Endometrial microvascular endothelial cells (primary cell): Measurements from ENCODE around the gene SPATA46. TPM values are rescaled to one million over a fixed set of nuclear protein-coding genes. Genes with fewer than 3 reads are reported as not detected.

ENCODE experiments used
- in situ Hi-C: cut with HindIII; loops from 2 replicates; pipeline ENCODE4 v1.10.0; 2017; ENCODE audit warnings: low sequenced_read_pairs, low pct_unique_long_range_greater_than_20kb; ENCODE audit errors: inconsistent ontology term
- total RNA-seq: library from RNA; depleted of rRNA; stranded (reverse); fragments of >200 nt; gene quantifications from one replicate; pipeline ENCODE4 v1.2.3, GENCODE V29; 2015; ENCODE audit errors: inconsistent ontology term

SPATA46 gene
- total RNA-seq, 1 donor from 2014 or later = not detected

DNA sequence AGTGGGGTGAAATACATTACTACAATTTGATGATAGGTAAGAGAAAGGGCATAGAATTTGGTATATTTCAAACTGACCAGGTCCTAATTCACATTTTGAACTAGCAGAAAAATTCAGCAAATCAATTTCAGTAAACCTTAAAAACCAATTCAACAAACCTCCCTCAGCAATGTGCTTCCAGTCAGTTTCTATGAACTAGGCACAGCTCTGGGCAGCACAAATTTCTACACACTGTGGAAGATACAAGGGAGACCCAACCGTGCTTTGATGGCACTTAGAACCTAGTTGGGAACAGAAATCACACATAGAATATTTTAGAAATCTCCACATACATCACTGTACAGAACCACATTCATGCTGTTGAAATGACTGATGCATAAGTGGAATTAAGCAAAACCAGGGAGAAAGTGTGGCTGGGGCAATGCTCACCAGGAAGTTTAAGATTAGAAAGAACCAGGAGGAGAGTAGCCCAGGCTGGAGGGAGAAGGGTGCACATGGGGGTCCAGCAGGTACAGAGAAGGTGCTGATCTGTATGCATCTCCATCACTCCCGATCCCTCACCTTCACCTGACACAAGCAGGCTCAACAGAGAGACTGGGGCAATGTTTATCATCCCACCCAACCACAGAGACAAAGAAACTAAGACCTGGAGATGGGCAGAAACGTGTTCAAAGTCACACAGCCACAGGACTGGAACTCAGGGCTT, 19.7 kb upstream of the SPATA46 start:
- in situ Hi-C loops = no loop called here

DNA sequence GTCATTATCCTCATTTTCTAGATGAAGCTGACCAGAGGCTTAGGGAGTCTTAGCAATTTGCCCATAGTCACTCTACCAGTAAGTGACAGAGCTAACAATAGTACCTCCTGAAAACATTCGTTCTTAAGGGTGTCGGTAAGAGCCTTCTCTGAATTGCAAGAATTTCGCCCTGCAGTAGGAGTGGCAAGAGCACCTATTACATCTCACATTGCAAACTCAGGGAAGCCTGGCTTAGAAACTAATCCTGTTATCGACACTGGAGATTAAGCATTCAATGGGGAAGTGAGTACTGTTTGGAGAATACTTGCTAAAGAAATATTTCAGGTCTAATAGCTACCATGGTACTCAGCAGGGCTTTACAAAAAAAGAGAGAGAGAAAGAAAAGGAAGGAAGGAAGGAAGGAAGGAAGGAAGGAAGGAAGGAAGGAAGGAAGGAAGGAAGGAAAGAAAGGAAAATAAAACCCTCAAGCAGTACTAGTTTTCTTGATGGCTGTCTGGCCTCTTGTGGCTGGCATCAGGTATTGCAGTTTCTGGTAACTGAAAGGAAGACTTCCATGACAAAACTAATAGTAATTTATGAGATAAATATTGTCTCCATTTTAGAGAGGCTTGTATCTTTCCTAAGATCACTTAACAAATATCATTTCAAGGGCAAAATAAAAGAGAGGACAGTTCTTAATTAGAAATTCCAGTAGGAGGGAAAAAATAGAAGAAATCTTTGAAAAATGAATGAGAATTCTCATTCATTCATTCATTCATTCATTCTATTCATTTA, 15.3 kb upstream of the SPATA46 start:
- in situ Hi-C loops = no loop called here

DNA sequence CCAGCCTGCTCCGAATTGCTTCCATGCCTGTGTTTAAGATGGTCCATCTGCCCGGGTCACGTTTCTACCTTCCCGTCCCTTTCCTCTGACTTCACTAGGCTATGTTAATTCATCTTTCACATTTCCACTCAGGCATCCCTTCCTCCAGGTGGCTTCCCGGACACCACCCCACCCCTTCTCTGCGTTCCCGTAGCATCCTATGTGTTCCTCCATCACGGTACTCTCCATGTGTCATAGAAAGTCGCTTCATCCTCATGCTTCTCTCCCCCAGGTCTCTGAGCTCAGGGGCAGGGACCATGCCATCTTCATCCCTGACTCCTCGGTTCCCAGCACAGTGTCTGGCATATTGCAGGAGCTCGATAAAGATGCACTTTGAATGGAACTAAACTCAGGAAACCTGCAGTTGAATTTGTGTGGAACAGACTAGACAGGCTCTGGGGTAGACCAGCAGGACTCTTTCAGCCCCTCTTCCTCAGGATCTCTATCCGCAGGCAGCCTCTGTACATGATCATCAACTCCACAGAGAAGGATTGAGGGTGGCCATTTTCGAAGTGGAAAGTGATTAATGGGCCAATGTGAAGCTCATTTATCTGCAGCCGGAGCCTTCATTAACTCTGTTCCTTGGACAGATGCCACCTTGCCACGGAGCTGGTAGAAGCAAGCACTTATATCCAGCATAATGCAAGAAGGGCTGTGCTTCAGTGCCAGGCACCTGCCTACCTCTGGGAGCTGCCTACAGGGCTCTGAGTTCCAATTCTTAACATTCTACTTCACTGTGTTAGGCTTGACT, 13.9 kb upstream of the SPATA46 start:
- in situ Hi-C loops = no loop called here

DNA sequence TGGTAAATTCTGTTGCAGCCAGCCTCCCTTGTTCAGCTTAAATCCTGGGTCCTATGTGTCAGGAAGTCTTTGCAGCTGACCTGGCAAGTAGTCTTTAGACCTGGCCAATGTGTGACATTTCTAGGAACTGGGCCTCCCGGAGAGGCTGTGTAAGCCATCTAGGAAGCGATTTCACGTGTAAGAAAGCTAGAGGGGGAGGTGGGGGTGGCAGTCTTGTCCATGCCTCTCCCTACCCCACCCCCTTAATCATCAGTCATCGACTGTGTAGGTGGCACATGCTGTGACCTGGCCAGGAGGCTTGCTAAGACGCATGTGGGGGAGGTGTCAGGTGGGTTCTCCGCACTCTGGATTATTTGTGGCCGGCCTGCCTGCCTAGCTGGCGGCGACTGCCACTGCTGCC, 13.3 kb upstream of the SPATA46 start:
- in situ Hi-C loops = no loop called here

DNA sequence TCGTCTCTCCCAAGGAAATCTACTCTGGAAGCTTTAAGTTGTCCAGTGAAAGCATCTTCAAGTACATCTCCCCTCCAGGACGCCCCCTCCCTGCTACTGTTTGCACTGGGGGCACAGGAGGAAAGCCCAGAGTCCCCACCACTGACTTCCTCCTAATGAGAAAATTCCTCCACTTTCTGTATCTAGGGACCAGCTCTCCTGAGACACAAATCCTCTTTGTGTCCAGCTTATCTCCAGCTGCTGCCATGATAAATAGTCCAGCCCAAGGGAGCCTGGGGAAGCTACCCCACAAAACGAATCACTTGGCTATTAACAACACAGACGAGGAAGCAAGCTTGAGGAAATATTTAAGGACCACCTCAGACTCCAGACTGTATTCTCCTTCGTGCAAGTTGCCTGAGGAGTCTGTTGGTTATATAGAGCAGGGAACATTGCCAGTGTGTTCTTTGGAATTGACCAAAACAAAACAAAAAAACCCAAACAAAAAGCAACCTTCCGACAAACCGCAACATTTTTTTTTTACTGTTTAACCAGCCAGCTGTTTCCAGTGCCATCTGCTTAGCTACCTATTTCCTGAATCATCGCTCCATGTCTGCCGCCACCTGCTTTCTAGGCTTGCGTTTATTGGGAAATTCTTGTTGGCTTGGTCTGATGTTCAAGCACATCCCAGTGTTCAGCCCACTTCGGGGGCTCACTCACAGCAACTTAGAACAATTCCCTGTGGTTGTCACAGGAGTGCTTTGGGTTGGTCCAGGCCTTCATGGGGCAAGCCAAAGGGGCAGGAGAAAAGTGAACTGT, 12.6 kb upstream of the SPATA46 start:
- in situ Hi-C loops = no loop called here

DNA sequence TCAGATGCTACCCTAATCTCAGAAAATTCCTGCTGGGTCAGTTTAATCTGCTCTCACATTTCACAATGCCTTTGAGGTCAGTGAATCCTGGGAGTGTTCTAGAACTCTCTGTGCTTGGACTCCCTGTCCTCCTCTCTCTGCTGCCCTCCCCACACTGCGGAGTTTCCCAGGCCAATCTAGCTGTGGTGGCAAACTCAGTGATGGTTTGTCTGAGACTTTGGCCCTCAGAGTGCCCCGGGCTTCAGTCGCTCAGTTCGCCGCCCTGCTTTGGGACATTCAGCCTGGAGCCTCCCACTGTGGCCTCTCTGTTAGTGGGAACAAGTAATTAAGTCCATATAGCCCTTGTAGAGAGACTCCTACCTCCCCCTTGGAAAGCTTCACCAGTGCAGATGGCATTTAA, 12.0 kb upstream of the SPATA46 start:
- in situ Hi-C loops = no loop called here

DNA sequence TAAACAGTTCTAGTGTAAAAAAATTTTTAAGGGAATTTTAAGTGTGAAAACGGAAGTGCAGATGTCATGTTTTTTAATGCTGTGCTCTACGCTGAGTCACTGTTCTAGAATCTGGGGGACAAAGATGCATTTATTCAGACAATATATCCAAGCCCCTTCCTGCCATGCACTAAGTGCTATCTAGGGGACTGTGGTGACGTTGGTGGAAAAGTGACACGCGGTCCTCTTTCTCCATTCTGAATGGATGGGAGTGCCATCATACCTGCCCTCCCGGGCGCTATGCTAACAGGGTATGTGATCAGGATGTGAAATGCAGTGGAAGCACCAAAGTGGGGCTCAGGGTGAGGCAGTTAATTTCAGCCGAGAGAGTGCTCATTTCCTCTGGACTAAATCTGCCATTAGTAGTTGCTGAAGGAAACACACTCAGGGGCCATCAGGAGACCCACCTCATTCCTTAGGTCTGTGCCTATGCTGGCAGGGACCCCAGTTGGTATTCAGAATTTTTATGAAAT, 11.5 kb upstream of the SPATA46 start:
- in situ Hi-C loops = no loop called here

DNA sequence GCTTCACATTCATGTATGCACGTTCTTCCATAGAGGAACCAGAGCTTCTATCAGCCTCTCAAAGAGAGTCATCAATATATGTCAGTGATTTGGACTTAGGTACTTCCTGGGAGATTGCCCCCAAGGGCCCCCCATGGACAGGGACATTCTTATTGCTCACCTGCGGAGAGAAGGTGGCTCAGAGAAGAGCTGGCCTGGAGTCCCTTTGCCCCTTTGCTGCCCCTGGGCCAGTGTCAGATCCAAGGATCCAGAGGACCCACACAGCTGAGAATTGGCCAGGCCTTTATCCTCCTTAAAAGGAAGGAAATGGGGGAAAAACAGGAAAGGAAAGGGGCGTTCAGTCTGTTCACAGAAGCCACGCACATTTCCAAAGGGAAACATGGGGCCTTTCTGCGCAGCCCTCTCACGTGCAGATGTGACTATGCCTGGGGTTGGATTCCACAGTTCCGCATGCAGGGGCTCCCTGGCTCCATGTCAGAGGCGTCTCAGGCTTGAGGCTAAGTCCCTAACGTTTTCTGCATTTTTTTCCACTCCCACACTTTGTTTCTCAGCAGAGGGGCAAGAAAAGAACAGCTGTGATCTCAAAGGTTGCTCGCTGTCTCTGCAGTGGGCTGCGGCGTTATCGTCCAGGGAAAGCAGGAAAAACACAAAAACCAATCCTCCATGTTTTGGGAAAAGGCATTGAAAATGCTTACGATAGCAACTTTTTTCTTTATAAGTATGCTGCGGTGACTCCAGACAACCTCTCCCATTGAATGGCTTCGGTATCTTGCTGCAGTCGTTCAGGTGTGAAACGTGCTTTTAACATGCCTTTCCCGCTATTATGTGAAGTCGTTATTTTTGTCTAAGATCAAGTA, 10.8 kb upstream of the SPATA46 start:
- in situ Hi-C loops = no loop called here

DNA sequence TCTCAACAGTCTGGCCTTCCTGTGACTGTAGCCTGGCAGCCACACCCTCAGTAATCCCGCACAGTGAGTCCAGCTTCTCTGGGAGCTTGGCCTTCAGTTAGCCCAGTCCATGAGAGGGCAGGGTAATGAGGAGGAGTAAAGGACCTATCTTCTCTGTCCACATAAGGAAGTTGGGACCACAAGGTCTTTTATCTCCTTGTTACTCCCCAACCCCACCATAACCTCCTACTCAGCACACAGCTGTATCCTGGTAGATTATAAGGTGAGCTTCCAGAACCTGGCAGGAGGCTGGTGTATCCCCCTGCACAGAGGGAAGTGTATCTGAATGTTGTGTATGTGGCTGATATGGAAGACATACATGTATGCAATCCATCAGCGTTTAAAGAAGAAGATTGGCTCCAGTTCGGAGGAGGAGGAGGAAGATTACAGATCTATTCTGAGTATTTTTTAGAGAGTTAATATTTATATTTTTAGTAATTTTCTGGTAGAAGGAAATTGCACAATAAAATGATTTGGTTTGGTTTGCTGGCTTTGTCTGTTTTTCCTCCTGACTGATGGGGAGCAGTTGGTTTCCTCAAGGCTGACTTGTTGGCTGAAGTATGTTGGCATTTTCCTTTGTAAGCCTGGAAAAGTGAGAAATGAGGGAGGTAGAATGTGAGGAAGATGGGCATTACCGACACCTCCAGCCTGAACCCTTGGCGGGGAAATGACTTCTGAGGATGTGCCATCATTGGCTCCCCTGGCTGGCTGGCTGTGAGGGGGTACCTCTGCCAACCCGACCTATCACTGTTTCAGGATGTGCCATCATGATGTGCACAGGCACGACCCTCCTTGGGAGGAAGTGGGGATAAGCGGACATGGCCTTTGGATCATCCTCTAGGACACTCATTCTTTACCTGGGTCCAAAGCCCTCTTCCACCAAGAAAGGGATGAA, 9.9 kb upstream of the SPATA46 start:
- in situ Hi-C loops = no loop called here

DNA sequence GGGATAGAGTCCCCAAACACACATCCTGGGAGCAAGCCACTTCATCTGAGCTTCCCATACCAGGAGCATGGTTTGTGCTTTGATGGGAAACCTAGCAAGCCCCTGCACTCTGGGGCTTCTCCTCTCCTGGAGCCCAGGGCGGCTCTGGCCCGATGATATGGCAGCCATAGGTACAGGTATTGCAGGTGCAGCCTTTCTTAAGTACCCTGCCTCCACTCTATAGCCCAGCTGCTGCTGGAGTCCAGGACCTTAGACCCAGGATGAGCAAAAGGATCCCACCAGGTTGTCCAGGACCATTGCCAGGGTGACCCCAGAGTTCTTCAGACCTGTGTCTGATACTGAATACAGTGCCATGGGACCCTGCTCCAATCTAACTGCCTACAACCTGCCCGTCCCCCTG, 9.0 kb upstream of the SPATA46 start:
- in situ Hi-C loops = no loop called here

DNA sequence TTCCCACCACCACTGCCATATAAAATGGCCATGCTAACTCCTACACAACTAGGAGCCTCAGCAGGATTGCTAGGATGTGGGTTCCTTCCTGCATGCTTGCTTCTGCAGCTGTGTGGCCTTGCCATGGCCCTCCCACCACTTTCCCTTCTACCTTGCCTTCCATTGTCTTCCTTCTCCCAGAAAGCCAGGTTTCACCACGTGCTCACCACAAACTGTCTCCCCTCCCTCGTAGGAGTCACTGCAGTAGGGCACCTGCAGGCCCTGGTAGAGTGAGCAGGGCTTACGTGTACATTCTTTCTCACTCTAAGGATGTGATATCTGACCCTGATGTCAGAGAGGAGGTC, 8.6 kb upstream of the SPATA46 start:
- in situ Hi-C loops = no loop called here

DNA sequence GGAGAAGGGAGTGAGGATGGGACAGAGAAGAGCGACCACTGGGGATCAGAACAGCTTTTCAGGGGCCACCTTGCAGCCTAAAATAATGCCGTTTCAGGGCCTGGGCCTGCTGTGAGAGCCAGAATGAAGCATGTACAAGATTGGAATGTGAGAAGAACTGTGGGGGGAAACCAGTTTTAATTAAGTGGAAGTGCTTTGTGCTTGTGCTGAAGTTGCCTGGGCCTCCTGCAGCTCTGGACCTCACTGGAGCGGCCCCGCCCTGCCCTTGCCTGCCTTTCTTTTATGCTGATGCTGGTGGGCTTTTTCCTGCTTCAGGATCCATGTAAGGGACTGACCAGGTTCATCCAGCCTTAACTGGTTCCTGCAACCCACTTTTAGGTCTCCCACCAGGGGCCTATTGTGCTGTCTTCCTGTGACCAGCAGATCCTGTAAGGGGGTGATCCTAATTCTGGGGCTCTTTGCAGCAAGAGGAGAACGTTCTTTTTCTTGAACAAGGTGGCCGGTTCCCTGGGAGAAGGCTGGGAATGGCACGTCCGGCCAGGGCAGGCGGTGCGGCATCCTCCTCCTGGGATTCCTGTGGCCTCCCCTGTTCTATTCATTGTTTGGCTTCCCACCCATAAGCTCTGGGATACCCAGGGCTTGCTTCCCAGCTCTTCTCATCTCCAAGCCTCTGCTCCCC, 8.1 kb upstream of the SPATA46 start:
- in situ Hi-C loops = no loop called here

DNA sequence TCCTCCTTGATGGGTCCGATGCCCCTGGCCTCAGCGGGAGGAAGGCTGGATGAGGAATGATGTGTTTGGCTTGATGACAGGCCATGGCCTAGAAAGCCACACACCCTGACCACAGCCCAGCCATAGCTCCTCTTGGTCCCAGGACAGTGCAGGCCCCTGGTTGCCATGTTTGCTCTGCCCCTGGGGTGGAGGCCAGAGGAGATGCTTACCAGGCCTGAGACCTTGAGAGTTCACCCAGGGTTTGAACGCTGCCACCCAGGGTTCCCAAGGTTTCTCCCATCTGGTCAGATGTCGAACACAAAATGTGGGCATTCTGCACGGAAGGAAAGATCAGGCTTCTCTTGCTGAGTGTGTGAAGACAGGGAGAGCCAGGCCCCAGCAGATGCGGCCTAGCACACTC, 7.5 kb upstream of the SPATA46 start:
- in situ Hi-C loops = no loop called here

DNA sequence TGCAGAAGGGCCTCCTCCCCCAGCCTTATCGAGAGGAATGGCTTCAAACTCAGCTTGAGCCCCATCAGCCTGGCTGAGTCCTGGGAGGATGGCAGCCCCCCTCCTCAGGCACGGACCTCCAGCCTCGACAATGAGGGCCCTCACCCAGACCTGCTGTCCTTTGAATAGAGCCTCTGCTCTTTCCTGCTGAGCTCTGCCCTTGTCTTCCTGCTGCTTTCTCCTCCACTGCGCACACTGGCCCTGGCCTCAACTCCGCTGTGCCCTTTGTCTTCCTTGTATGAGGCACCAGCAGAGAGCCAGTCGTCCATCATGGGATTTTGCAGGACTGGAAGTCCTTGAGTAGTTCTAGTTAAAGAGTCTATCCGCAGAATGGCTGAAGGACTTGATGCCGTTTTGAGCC, 6.9 kb upstream of the SPATA46 start:
- in situ Hi-C loops = no loop called here

DNA sequence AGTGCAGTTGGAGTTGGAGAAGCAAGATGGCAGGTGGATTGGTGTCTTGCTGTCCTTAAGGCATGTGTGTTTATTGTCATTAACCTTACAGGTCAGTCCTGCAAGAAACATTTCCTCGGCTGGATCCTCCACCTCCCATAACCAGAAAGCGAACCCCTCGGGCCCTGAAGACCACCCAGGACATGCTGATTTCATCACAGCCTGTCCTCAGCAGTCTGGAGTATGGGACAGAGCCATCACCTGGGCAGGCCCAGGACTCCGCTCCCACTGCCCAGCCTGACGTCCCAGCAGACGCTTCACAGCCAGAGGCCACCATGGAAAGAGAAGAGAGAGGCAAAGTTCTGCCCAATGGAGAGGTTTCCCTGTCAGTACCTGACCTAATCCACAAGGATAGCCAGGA, 6.4 kb upstream of the SPATA46 start:
- in situ Hi-C loops = no loop called here

DNA sequence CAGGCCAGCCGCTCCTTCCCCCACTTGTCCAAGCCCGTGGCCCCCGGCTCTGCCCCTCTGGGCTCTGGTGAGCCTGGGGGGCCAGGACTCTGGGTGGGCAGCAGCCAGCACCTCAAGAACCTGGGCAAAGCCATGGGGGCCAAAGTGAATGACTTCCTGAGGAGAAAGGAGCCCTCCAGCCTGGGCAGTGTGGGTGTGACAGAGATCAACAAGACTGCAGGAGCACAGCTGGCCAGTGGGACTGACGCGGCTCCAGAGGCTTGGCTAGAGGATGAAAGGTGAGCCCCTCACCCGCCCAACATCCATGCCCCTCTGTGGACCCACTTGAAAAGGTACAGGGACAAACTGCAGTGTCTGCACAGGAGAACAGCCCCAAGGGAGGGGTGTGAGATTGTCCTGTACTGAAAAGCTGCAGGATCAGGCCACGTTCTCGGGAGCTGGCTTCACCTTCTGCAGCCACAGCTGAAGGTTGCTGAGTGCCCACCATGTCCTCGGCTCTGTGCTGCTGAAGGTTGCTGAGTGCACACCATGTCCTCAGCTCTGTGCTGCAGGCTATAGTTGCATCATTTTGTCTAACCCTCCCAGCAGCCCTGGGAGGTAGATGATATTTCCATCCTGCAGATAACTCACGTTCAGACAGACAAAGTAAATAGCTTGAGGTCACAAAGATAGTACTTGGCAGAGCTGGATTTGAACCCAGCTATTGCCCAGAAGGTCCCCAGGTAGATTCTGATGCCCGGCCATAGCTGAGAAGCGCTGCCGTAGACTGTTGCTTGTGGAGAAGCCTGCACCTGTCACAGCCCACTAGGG, 5.5 kb upstream of the SPATA46 start:
- in situ Hi-C loops = no loop called here
